ENCODE data around the gene SLC22A31.
"Not testable (repeated sequence)": the region's sequence is repeated elsewhere in the genome, so short reads cannot be mapped to it uniquely, and the experiment has no call there.

Gene SLC22A31

GRCh38 chr16:89200124-89200849 is at the start of gene SLC22A31:
Gene SLC22A31, minus strand, starts transcription at chr16:89200537. Its CDS starts 36 bp downstream, at chr16:89200501.
- FAIRE-seq (no peak), DNase-seq (ENCODE audit: insufficient read length, low spot score) (no peak)
- no peak for TF ChIP-seq POLR2A (IDR thresholded peaks at IDR 0.05; ENCODE audit: low read depth, low read length)

DNA sequence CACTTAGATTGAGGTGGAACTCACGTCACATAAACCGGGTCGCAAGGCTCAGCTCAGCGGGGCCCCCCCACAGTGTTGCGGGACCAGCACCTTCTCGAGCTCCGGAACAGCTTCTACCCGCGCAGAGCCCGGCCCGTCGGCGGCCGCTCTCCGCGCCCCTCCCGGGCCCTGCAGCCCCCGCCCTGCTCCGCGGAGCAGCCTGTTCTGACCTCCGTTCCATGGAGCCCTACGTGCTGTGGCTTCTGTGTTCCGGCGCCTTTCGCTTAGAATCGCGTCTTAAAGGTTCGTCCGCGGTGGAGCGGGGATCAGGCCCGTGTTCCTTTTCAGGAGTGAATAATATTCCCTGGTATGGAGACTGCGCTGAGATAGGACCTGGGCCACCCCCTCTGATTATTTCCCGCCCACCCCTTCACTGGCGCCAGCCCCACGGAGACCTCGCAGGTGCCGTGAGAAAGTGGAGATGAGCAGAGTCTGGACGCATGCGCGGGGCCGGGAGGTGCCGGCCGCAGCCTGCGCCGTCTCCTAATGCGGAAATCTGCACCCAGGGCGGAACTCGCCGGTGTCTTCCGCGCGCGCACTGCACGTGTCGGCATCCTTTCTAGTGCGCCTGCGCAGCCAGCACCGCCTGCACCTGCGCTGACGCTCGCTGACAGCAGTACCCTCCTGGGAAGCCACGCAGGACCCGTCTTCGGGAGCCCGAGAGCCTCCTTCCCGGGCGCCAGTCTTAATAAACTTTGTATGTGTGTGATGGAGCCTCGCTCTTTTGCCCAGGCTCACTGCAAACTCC is 48.1 kb upstream of the SLC22A31 start:
- no peak for FAIRE-seq
- TF ChIP-seq POLR2A (IDR thresholded peaks at IDR 0.05; ENCODE audit: low read depth, low read length): no peak
- no peak for DNase-seq (ENCODE audit: insufficient read length, low spot score)

GRCh38 chr16:89247734-89248075 is 47.4 kb upstream of the SLC22A31 start:
- FAIRE-seq; DNase-seq (ENCODE audit: insufficient read length, low spot score): not testable (repeated sequence)

- no peak; the same call in 1 of the 2 replicates for TF ChIP-seq POLR2A (IDR thresholded peaks at IDR 0.05; ENCODE audit: low read depth, low read length)
- DNase-seq (ENCODE audit: insufficient read length, low spot score) (peak; percentile 84), FAIRE-seq (no peak)
These were observed 46.8 kb upstream of the SLC22A31 start for GRCh38 chr16:89246903-89247733.

- no peak for DNase-seq (ENCODE audit: insufficient read length, low spot score)
- no peak for FAIRE-seq
- TF ChIP-seq POLR2A (IDR thresholded peaks at IDR 0.05; ENCODE audit: low read depth, low read length): no peak
These were observed 46.1 kb upstream of the SLC22A31 start for GRCh38 chr16:89246383-89246902.

DNA sequence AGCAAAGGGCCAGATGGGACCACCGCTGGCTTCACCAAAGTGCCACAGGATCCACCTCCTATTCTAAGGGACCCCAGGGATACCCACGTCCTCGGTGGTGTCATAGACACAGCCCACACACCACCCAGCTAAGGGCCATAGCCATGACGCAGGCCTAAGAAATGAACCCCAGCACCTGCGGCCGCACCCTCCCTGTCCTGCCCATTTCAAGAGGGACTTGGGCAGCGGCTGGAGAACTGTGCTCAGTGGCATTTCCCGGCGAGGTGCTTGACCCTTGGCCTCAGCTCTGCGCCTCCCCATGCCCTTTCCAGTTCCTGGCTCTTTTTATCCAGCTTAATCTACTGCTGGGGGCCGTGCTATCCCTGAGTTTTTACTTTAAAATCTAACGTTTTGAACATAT is 44.4 kb upstream of the SLC22A31 start:
- no peak for TF ChIP-seq POLR2A (IDR thresholded peaks at IDR 0.05; ENCODE audit: low read depth, low read length)
- no peak for FAIRE-seq
- no peak for DNase-seq (ENCODE audit: insufficient read length, low spot score)

- DNase-seq (ENCODE audit: insufficient read length, low spot score); FAIRE-seq: not testable (repeated sequence)
These were observed 43.9 kb upstream of the SLC22A31 start for GRCh38 chr16:89244264-89244663.

- DNase-seq (ENCODE audit: insufficient read length, low spot score): no peak
- FAIRE-seq: no peak
- no peak for TF ChIP-seq POLR2A (IDR thresholded peaks at IDR 0.05; ENCODE audit: low read depth, low read length)
These were observed 43.3 kb upstream of the SLC22A31 start for GRCh38 chr16:89243664-89244063.

DNA sequence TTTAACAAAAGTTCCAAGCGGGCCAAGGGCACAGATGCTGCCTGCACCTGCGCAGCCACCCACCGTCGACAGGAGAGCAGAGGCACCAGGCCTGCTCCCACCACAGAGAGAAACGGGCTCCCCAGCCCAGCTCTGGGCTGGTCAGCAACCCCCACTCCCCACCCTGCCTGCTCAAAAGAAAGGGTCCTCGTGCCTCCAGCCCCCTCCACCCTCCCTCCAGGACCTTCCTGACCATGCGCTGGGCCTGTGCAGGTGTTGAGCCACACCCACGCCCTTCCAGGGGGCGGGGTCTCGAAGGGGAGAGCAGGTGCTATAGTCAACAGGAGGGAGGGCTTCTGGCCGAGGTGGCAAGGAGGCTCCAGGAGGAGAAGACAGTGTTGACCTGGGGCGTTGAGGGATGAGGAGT is 42.5 kb upstream of the SLC22A31 start:
- no peak for TF ChIP-seq POLR2A (IDR thresholded peaks at IDR 0.05; ENCODE audit: low read depth, low read length)
- no peak for FAIRE-seq
- DNase-seq (ENCODE audit: insufficient read length, low spot score): no peak

DNA sequence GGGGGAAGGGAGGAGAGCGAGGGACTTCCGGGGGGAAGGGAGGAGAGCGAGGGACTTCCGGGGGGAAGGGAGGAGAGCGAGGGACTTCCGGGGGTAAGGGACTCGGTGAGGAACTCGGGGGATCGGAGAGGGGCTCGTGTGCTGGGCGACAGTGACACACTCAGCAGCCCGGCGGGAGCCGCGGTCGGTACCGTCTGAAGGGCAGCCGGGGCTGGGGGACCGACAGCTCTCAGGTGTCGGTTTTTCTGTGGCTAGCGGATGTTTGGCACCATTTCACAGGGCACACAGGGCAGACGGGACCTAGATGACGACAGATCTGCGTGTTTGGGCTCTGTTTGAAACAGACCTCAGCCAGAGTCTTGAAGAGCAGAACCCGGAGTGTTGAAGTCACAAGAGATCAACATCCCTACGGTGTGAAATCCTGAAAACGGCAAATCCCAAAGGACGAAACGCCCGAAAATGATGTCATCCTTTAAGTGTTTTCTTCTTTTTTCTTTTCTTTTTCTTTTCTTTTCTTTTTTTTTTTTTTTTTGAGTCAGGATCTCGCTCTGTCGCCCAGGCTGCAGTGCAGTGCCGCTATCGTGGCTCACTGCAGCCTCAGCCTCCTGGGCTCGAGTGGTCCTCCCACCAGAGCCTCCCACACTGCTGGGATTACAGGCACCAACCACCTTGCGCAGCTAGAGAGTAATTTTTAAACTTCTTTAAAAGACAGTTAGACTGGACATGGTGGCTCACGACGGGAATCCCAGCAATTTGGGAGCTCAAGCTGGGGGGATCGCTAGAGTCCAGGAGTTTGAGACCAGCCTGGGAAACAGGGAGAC is 41.1 kb upstream of the SLC22A31 start:
- FAIRE-seq (no peak), DNase-seq (ENCODE audit: insufficient read length, low spot score) (peak; percentile 69)
- peak; percentile 84 for TF ChIP-seq POLR2A (IDR thresholded peaks at IDR 0.05; ENCODE audit: low read depth, low read length)

- TF ChIP-seq POLR2A (IDR thresholded peaks at IDR 0.05; ENCODE audit: low read depth, low read length): no peak
- DNase-seq (ENCODE audit: insufficient read length, low spot score): no peak
- FAIRE-seq: no peak
These were observed 37.4 kb upstream of the SLC22A31 start for GRCh38 chr16:89237733-89238132.

DNA sequence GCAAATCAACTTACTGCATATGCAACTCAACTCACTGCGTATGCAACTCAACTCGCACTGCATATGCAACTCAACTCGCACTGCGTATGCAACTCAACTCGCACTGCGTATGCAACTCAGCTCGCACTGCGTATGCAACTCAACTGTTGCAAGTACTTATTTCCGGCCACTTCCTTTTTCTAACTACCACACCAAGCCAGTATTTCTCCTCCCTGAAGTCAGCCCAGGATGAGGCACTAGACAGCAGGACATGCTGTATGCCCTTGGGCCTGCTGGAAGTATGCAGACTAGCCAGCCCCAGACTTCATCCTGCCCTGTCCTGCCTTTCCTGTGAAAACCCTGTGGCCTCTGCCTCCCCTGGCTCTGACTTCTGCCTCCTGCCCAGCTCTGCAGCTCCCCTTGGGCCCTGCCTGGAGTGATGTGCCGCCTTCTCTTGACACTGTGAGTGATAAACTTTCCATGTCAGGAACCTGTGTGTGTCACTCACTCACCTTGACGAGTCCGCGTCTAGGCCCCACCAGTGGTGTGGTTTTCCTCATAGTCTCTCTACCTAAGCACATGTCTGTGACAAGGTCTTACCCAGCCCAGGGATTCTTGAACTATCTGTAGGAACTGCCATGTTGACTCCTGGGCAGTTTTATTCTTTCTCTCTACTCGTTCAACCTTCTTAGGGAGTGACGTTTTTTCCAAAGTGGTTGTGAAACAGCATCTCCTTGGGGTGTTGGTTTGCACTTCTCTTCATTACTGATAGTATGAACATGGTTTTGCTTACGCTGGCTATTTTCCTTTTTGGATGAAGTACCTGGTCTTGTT is 33.5 kb upstream of the SLC22A31 start:
- no peak for FAIRE-seq
- no peak for DNase-seq (ENCODE audit: insufficient read length, low spot score)
- no peak for TF ChIP-seq POLR2A (IDR thresholded peaks at IDR 0.05; ENCODE audit: low read depth, low read length)
